ENCODE results near the gene EIF4EBP2.

Gene EIF4EBP2

DNA sequence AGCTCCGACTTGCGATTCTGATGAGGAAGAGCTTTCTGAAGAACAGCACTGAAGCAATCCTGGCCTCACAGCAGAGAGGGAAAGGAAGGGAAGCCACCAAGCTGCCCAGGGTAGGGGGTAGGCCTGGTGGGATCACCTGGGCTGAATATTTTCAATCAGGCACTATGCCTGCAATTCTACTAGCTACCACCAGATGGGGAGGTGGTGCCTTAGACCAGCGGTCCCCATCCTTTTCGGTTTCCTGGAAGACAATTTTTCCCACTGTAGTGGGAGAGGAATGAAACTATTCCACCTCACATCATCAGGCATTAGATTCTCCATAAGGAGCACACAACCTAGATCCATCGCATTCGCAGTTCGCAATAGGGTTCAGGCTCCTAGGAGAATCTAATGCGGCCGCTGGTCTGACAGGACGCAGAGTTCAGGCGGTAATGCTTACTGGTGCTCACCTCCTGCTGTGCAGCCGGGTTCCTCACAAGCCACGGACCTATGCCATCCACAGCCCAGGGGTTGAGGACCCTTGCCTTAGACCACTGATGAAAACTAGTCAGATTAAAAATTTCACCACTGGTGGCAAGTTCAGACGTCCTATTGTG, 24.3 kb upstream of the EIF4EBP2 start:
- DNase-seq (ENCODE audit: low spot score) = no peak

DNA sequence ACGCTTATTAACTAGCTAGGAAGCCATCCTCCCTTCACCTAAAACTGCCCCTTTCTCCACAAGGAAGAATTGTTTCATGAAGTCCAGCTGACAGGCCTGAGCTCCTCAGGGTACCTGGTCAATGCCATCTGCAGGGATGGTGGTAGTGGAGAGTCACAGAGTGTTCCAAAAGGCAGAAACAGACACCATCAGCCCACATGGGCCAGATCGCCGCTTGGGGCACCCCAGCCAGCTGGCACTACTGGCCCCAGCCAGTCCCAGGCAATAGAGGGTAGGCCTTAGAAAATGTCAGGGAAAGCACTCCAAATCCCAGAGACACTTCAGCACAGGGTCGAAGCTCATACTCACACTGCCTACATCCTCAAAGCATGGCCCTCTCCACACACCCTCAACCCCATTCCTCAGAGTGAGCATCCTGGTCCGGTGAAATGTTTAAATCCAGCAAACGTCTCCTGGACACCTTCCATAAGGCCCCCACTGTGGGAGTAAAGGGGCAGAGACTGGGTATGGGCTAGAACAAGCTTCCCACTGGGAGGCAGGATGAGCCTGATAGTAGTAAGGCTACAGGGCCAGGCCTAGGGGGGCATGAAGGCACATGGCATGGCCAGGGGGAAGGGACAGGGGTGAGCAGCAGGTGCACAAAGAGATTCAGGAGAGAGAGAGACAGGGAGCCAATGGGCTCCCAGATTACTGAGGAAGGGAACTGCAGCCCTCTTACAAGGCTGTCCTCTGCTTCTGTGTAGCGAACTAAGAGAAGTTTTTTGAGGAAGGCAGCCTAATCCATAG, 23.4 kb upstream of the EIF4EBP2 start:
- DNase-seq (ENCODE audit: low spot score) = no peak

DNA sequence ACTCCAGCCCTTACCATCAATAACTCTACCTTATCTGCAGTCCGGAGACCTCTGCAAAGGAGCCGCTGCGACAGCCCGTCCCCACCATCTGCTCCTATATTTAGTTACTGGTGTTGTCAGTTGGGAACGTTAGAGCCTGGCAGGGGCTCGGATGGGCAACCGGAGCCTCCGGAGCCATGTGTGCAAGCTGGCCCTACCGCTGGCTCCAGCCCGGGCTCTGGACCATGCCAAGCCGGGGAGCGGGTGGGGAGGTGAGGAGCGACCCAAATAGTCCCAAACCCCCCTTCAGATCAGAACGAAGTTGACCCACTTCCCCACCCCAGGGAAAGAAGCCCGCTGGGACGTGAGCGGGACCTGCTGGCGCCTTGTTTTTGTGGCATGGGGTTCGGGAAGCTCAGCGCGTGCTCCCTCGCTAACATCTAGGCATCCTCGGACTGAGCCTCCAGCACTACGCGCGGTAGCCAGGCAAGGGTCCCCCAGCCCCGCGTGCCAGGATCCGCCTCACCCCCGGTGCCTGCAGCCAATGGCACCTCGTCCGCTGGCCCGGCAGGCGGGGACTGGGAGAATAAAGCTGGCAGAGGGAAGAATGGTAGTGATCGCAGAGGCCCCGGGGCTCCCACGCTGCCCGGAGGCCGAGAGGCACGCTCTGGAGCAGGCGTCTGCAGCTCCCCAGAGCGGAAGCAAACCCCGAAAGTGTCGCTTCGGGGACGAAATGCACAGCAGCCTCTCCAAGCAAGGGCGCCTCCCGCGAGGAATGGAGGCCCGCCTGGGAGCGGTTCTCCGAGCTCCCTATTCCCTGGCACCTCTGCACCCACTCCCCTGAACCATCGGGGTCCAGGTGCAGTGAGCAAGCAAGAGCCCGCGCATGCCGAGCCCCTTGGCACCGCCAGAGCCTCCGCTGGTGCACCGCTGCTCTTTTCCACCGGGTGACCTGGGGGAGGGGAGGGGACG, 22.2 kb upstream of the EIF4EBP2 start:
- peak; percentile 31 for DNase-seq (ENCODE audit: low spot score)

DNA sequence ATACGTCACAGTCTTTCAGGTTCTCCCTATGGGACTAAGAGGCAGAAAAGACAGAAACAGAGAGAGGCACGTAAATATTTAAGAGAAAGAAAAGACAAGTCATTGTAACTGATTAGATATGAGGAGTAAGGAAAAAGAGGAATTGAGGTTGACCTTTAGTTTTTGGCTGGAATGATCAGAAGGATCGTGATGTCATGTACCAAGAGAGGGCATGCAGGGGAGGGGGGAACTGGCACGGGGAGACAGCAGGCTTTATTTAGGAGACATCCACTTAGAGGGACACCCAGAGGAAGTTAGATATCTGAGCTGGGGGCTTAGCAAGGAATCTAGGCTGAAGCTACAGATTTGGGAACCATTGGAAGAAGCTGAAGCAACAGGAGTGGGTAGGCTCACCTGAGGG, 12.3 kb upstream of the EIF4EBP2 start:
- no peak for DNase-seq (ENCODE audit: low spot score)

DNA sequence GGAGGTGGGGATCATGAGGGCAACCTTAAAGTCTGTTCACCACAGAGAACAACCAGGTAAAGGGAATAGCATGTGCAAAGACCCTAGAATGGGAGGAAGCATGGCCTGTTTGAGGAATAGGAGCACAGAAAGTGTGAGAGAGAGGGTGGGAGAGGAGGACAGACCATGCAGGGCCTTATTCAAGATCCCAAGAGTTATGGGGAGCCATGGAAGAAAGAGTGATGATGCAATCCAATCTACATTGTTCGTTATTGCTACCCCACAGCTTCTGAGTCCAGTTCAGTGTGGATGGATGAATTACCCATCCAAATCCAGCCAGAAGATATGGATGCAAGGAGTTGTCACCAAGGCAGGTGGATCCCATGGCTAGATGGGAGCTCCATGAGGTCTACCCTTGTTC, 7.8 kb upstream of the EIF4EBP2 start:
- no peak for DNase-seq (ENCODE audit: low spot score)

DNA sequence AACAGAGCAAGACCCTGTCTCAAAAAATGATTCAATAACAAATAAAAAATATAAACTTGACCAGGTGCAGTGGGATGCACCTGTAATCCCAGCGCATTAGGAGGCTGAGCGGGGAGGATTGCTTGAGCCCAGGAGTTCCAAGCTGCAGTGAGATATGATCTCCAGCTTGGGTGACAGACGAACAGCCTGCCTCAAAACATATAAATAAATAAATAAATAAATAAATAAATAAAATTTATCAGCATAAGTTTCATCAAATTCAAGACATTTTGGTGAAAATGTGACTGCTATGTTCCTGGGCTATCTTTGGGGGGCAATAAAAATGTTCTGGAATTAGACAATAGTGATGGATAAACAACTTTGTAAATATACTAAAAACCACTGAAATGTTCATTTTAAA, 4.8 kb upstream of the EIF4EBP2 start:
- no peak for DNase-seq (ENCODE audit: low spot score)

DNA sequence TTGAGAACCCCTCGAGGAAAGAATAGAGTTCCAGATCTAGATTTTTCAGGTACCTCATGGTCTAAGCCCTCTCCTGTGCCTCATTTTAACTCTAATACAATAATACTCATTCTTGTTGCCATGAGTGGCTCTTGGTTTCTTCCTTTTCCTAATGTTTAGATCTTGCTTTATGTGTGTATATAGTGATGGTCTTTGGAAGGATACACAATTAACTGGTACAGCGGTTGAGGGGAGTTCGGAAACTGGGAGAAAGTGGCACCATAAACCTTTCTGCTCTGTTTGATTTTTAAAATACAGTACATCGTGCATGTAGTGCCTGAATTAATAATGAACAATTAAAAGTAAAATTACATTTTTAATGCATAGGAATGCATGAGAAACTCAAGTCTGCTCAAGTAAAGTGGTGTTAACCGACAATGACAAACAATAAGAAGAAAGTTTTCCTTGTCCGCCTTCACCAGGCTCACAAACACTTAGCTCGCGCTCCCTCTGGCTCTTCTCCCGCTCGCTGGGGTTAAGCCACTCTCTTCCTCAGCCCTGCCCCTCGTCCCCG, 386 bp upstream of the EIF4EBP2 start:
- DNase-seq (ENCODE audit: low spot score) = no peak

DNA sequence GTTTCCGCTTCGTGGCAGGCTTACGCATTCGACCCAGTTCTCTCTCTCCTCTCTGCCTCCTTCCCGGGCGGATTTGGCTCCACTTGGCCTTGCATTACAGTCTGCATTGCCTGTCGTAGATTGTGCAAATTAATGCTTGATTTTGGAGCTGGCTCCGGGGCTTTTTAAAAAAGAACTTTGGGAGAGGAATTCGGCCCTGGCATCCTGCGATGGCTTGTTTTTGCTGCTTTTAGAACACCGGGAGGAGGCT, 767 bp downstream of the EIF4EBP2 start:
- DNase-seq (ENCODE audit: low spot score) = no peak

DNA sequence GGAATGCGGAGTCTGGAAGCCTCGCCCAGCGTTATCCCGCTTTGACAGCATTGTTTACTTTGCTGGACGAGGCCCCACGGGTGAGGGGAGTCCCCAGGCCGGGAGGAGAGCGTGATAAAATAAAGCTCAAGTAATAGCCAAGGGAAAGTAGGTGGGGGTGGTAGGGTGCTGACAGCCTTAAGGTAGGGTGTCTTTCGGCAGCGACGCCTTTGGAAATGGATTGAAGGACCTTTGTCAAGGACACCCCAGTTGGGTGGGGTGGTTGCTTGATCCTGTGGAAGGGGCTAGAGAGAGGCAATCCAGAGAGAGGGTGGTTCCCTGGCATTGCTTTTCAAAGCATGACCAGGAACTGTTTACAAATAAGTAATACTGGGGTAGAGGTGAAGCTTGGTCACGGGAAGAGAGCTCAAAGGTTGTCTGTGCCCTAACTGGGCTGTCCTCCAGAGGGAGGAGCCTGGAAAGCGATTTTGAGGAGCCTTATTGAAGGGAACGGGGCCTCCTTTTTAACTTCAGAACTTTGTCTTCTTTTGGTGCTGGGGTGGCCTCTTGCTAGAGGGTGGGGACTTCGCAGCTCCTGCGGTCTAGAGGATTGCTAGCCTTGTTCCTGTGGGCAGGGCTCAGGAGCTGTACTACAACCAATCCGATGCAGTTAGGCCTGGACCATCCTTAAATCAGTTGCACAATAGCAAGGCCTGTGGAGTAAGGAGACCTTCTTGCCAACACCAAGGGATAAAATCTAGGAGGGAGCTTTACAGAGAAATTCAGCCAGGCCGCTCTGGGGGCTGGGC, 1.3 kb downstream of the EIF4EBP2 start:
- peak; percentile 81 for DNase-seq (ENCODE audit: low spot score)

DNA sequence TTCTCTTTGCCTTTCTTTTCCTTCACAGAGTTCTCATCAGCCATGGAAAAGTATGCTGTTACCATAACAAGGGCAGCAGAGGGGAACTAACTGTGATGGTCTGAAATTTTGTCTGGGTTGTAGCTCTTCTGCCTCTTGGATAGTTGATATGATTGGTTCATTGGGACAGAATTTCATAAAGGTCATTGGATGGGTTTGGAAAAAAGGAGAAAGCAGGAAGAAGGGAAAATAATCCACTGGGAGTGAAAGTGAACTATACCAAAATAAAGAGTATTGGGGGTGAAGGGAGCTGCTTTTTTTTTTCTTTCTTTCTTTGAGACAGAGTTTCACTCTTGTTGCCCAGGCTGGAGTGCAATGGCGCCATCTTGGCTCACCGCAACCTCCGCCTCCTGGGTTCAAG, 5.8 kb downstream of the EIF4EBP2 start:
- no peak for DNase-seq (ENCODE audit: low spot score)

DNA sequence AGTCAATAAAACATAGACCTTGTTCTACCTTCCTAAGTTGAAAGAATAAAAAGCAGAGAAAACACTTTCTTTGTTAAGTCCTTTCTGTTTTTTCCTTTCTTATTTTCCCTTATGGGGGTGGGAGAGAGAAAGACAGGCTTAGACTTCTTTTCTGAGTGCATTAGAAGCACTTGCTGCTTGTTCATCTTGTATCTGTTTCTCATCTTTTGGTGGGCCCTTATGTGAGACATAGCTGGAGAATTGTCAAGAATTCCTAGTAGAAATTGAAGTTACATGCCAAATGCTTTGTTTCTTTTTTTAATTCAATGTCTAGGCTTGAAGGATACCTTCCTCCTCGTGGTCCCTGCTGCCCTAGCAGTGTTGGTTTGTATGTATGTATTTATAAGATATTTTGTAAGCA, 6.7 kb downstream of the EIF4EBP2 start:
- no peak for DNase-seq (ENCODE audit: low spot score)

DNA sequence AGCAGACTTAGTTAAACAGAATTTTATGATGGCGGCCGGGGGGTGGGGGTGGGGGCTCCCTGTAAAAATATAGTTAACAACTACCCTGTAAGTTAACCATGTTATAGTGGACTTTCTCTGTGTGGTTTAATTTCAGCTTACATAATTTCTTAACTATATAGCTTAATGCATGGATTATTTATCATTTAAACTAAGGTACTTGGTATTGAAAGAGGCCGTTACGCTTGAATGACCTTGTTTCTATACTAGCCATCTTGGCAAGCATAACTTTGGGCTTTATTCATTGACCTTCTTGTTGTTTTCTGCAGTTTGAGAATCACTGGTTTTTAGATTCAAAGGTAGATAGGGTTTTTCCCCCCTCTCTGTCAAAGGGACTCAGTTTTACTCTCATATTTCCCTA, 8.4 kb downstream of the EIF4EBP2 start:
- no peak for DNase-seq (ENCODE audit: low spot score)

DNA sequence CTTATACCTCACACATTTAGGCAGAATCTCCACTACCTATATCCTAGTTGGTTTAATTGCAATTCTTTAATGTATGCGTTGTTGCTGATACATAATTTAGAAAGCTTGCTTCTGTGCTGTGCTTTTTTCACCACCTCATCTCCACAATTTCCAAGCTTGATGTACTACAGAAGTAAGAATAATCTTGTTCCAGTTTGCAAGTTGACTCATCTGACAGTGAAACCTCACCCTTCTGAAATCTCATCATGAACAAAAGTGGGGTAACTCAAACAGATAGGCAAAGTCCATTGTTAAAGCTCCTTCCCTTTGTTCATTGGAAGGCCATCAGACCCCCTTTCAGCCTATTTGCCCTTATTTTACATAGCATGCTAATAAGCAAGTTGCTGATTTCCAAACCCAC, 13.6 kb downstream of the EIF4EBP2 start:
- no peak for DNase-seq (ENCODE audit: low spot score)

DNA sequence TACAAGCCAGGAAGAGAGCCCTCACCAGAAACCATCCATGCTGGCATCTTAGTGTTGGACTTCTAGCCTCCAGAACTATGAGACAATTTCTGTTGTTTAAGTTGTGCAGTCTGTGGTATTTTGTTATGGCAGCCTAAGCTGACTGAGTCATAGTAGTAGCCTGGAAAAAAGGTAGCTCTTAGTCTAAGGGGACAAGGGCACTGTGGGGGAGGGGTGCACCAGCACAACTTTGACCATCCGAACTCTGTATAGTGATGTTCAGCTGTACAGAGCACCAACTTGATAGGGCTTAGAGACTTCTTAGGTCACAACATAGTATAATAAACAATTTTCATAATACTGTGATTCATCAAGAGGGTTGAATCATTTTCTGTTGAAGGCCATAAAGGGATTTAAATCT, 14.3 kb downstream of the EIF4EBP2 start:
- no peak for DNase-seq (ENCODE audit: low spot score)

DNA sequence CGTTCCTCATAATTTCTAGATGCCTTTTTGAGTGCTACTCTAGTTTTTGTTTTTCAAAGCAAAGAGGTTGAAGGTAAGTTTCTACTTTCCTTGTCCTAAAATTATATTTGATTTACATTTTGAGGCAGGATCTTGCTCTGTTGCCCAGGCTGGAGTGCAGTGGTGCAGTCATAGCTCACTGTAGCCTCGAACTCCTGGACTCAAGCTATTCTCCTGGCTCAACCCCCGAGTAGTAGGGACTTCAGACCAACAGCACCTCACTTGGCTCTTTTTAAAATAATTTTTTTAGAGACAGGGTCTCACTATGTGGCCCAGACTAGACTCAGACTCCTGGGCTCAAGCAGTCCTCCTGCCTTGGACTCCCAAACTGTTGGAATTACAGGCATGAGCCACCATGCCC, 14.8 kb downstream of the EIF4EBP2 start:
- DNase-seq (ENCODE audit: low spot score) = no peak

DNA sequence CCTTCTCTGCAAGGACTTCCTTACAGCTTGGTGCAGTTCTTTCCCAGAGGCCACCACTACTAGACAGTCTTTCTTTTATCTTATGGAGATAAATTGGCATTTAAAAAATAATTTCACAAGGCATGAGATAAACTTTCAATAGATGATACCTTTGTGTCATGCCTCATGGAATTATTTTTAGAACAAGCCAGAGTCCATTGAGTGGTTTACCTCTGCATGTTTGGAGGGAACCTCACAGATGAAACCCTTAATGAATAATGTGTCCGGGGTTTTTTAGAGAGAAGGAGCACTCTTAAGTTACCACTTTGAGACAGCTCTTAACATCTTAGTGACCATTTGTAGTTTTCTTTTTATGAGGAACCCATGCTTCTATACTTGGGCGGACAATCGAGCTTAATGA, 20.4 kb downstream of the EIF4EBP2 start:
- DNase-seq (ENCODE audit: low spot score) = no peak

DNA sequence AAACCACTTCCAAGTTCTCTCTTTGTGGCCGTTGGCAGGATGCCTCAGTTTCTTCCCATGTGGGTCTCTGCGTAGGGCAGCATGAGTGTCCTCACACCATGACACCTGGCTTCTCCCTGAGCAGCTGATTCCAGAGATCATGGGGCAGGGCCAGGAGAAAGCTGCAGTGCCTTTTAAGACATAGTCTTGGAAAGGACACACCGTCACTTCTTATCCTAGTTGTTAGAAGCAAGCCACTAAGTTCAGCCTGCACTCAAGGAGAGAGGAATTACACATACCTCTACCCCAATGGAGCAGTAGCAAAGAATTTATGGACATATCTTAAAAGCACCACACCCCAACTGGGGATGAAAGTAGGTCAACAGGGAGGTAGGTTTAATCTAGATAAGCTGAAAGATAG, 21.2 kb downstream of the EIF4EBP2 start:
- DNase-seq (ENCODE audit: low spot score) = no peak

DNA sequence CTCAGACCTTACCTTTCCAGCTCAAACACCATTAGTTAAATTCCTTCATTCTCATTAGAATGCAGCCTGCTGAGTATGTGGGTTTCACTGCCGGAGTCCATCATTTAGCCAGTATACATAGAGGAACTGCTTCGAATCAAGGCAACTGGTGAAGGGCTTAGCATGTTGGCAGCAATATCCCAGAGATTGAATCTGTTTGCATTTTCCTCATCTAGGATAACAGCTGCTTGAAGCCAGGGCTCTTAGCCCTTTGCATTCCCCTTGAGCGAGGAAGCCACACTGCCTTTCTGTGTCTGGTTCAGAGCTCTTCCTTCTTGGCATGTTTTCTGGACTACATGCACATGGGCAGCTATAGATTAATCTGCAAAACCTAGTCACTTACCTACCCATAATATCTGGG, 22.9 kb downstream of the EIF4EBP2 start:
- no peak for DNase-seq (ENCODE audit: low spot score)

DNA sequence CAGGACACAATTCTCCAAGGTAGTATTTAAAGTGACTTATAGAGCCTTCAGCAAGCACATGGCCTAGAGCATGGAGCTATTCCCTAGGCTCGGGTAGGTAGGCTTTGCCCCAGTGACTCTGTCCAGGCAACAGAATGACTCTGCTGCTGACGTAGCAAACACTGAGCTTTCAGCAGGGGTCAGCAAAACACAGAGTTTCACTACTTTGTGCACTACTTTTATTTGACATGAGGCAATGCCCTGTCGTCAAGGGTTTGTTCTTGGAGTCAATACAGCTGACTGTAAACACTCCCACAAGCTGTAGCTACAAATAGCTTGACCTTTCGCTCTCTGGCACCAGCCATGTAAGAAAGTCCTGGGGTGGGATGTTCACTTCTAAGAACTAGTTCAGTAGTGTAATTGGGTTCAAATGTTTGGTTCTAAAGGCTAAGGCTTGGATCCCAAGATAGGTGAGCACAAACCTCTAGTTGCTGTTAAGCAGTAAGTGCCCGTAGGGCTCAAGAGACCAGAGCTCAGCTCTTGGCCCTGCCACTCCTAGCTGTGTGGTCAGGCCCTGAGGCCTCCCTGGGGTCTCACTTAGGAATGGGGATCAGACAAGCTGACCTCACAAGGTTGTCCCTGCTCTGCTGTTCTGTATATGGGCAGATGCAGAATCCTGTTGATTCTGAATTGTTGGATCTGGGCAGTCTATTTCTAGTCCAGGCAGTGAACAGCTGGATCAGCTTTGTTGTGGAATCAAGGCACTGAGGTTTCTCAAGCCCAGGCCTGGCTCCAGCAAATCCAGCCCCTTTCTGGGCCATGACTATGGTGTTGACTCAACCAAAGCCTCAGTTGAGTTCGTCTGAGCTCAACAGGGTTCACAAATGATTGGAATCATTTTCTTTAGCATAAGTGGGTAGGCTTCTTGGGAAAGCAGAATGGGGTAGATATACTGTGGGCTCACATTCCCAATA, 26.8 kb downstream of the EIF4EBP2 start:
- no peak for DNase-seq (ENCODE audit: low spot score)

DNA sequence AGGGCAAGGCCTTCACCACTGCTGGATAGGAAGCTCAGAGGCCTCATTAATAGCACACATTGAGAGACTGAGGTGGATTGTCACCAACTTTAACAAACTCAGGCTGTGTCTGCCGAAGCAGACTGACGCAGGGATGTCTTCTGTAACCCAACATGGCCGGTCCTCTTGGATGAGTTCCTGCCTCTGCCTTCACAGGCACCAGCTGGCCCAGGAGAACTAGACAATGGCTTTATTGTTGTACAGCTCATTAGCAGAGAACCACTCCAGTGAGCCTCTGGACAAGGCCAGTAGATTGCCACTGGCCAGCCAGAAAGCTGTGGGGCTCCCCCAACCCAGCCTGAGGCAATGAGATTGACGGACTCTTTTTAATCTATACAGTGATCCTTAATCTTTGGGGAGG, 28.2 kb downstream of the EIF4EBP2 start:
- DNase-seq (ENCODE audit: low spot score) = no peak

Measured in LoVo (cell line).